ENCODE data around the gene CALML4.

DNA sequence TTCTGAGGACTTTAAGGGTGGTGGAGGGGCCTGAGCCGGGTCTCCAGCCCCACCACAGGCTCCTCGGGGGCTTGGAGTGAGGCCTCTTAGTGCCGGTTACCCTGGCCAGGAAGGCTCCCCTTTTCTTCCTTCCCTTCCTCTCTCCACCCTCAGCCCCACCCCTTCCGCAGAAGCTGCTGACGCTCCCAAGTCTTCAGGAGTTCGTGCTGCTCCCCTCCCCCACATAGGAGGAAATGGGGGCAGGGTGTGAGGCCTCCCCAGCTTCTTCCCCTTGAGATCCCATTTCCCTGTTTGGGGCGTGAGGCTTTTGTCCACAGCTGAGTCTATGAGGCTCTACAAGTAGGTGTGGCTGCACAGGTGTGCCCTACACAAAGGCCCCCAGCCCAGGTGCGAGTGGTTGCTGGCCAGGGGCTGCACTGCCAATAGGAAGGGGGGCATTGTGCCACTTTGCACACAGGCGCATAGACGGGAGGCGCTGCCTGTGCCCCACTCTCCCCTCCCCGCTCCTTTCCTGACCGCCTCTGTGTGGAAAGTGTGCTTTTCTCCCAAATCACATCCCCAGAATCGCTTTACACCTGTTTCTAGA lies 915 bp upstream of the CALML4 start:
- TF ChIP-seq POLR2A (IDR thresholded peaks at IDR 0.05): no peak
- TF ChIP-seq, protein P1, sequence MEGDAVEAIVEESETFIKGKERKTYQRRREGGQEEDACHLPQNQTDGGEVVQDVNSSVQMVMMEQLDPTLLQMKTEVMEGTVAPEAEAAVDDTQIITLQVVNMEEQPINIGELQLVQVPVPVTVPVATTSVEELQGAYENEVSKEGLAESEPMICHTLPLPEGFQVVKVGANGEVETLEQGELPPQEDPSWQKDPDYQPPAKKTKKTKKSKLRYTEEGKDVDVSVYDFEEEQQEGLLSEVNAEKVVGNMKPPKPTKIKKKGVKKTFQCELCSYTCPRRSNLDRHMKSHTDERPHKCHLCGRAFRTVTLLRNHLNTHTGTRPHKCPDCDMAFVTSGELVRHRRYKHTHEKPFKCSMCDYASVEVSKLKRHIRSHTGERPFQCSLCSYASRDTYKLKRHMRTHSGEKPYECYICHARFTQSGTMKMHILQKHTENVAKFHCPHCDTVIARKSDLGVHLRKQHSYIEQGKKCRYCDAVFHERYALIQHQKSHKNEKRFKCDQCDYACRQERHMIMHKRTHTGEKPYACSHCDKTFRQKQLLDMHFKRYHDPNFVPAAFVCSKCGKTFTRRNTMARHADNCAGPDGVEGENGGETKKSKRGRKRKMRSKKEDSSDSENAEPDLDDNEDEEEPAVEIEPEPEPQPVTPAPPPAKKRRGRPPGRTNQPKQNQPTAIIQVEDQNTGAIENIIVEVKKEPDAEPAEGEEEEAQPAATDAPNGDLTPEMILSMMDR (IDR thresholded peaks at IDR 0.05): no peak

All from lower leg skin (tissue), 3 donors.